ENCODE data around the gene RAPGEF2. TPM values are rescaled to one million over a fixed set of nuclear protein-coding genes. Genes with fewer than 3 reads are reported as not detected.

Gene RAPGEF2
- total RNA-seq, 1 experiment from 2014 or later: 37.1 TPM

DNA sequence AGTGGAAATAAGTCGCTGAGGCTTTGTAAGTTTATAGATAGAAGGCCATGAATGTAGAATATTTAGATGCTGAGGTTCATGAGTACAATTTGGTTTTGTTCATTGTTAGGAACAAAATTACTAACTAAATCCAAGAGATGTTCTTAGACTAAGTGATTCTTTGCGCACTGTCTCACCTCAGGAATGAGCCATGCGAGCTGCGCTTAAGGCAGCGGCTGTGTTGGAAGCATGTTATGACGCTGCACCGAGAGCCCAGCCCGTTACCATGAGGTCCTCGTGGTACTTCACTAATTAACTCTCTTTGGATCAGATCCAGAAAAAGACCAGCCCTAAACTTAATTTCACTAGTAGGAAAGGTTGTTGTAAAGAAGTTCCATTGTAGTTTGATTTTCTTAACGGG is 166.2 kb downstream of the RAPGEF2 start:
- Histone ChIP-seq H3K14ac (ENCODE audit: insufficient read depth, low read length) (no peak overlapping the region), H3K23me2 (ENCODE audit: insufficient read length, low read depth, low read length, poor library complexity, severe bottlenecking) (no peaks in the 10 kb centered on the region), H4K91ac (ENCODE audit: insufficient read length, low read depth, low read length) (no peak overlapping the region), H4K20me1 (ENCODE audit: control insufficient read depth, insufficient read depth, insufficient read length) (no peaks in the 10 kb centered on the region), H3K18ac (ENCODE audit: insufficient read length, low read depth, low read length) (no peak overlapping the region), H3K9me3 (ENCODE audit: control insufficient read depth, low read depth, low read length) (no peaks in the 10 kb centered on the region), H2BK12ac (ENCODE audit: insufficient read length, low read depth, low read length) (no peak overlapping the region), H4K8ac (replicated peaks; ENCODE audit: insufficient read length, low read depth, low read length) (no peak overlapping the region), H3K27ac (ENCODE audit: insufficient read length, low read depth, low read length) (no peak overlapping the region), H3K27me3 (ENCODE audit: insufficient read depth, low read length) (no peaks in the 10 kb centered on the region), H4K5ac (ENCODE audit: insufficient read length, low read depth, low read length) (no peak overlapping the region), H3K56ac (ENCODE audit: insufficient read length, low read depth, low read length) (no peak overlapping the region), H3K79me2 (ENCODE audit: insufficient read depth, low read length) (no peaks in the 10 kb centered on the region), H3K4ac (ENCODE audit: low read depth, low read length) (no peak overlapping the region), H3K23ac (ENCODE audit: insufficient read length, low read depth, low read length) (no peak overlapping the region), H3K9ac (ENCODE audit: extremely low read depth, insufficient read length, low read length) (no peak overlapping the region), H2AFZ (ENCODE audit: low read length) (no peak overlapping the region), H2AK5ac (ENCODE audit: insufficient read length, low read length) (no peak overlapping the region), H2BK5ac (ENCODE audit: insufficient read length, low read length) (no peak overlapping the region), H3T11ph (ENCODE audit: low read length) (no peak overlapping the region), H2BK20ac (ENCODE audit: low read depth, low read length, poor library complexity, severe bottlenecking) (no peak overlapping the region), H3K79me1 (ENCODE audit: insufficient read depth, low read depth, low read length, poor library complexity, severe bottlenecking) (no peaks in the 10 kb centered on the region), H3K4me1 (ENCODE audit: insufficient read depth, low read length) (peaks cover 5% of the 10 kb centered on the region; the same call in 1 of the 2 replicates), H3K4me2 (ENCODE audit: insufficient read depth, insufficient read length, low read length) (no peak overlapping the region), H2BK120ac (ENCODE audit: low read depth, low read length, poor library complexity, severe bottlenecking) (no peak overlapping the region), H2BK15ac (ENCODE audit: low read depth, low read length) (no peak overlapping the region)
- Mint-ChIP-seq H3K36me3 (ENCODE audit: insufficient read depth in 1 of 3, low read depth in 3 of 3) (no peaks in the 10 kb centered on the region; a peak in 1 of 7 replicates), H3K4me3 (no peak overlapping the region), H3K27me3 (ENCODE audit: low read depth) (no peaks in the 10 kb centered on the region; the same call in 1 of the 2 replicates), H3K9me3 (no peaks in the 10 kb centered on the region), H3K4me1 (peaks cover 8 to 12% of the 10 kb centered on the region in 2 experiments), H3K27ac (no peak overlapping the region; a peak in 2 of 7 replicates)
- no CpG with 5 or more reads among the region's 10 CpGs for WGBS (ENCODE audit: extremely low coverage, insufficient read length, low lambda C conversion rate)
- no peak for DNase-seq
- TF ChIP-seq, protein P1, sequence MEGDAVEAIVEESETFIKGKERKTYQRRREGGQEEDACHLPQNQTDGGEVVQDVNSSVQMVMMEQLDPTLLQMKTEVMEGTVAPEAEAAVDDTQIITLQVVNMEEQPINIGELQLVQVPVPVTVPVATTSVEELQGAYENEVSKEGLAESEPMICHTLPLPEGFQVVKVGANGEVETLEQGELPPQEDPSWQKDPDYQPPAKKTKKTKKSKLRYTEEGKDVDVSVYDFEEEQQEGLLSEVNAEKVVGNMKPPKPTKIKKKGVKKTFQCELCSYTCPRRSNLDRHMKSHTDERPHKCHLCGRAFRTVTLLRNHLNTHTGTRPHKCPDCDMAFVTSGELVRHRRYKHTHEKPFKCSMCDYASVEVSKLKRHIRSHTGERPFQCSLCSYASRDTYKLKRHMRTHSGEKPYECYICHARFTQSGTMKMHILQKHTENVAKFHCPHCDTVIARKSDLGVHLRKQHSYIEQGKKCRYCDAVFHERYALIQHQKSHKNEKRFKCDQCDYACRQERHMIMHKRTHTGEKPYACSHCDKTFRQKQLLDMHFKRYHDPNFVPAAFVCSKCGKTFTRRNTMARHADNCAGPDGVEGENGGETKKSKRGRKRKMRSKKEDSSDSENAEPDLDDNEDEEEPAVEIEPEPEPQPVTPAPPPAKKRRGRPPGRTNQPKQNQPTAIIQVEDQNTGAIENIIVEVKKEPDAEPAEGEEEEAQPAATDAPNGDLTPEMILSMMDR (conservative IDR thresholded peaks at IDR 0.05): no peak
